Cardiac muscle cell (in vitro differentiated cells and primary cell): ENCODE results near the gene OR7D2. TPM values are rescaled to one million over a fixed set of nuclear protein-coding genes. Genes with fewer than 3 reads are reported as not detected.

ENCODE experiments used
- DNase-seq, 2 donors: peaks; one replicate each; pipeline versions ENCODE4 v3.0.0 to v3.0.0-alpha.2; 2010 to 2017; ENCODE audit warnings: low read depth in 1 of 2, low spot score in 1 of 2
- H3K27ac ChIP-seq: fragments of 200-600 bp; sonication (generic); 2 replicates; pipeline ENCODE4 v1.5.1; 2016
- H3K27me3 ChIP-seq: fragments of 200-600 bp; sonication (generic); 2 replicates; pipeline ENCODE4 v1.6.0; 2016; ENCODE audit warnings: control low read depth
- H3K36me3 ChIP-seq: fragments of 200-600 bp; sonication (generic); 2 replicates; pipeline ENCODE4 v1.5.1; 2016; ENCODE audit warnings: control low read depth
- H3K4me1 ChIP-seq: fragments of 200-600 bp; sonication (generic); 2 replicates; pipeline ENCODE4 v1.8.1; 2017; ENCODE audit warnings: low read depth, mild to moderate bottlenecking, mixed run types
- H3K4me3 ChIP-seq: fragments of 200-600 bp; sonication (generic); 2 replicates; pipeline ENCODE4 v1.5.1; 2016; ENCODE audit warnings: mild to moderate bottlenecking
- H3K9me3 ChIP-seq: fragments of 200-600 bp; sonication (generic); 2 replicates; pipeline ENCODE4 v1.5.1; 2017; ENCODE audit warnings: low read depth, mild to moderate bottlenecking, control low read depth
- CTCF ChIP-seq: IDR thresholded peaks from 2 replicates; pipeline ENCODE4 v1.5.1; 2012; ENCODE audit warnings: low read depth, mild to moderate bottlenecking, low read length
- polyA plus RNA-seq: library from polyadenylated mRNA; unstranded; fragments of >200 nt; fragmentation: Nextera tagmentation; extraction: Ambion mirVana; gene quantifications from 2 replicates; pipeline ENCODE4 v1.2.1, GENCODE V29; 2016
- total RNA-seq: library from RNA; depleted of rRNA; stranded (reverse); fragments of >200 nt; gene quantifications from 2 replicates; pipeline ENCODE4 v1.2.3, GENCODE V29; 2016

OR7D2 gene
- total RNA-seq (0.04 and 0.15 TPM in 2 replicates), polyA plus RNA-seq (1.6 TPM in 1 of 2 replicates, not detected in the other)

- H3K27me3 ChIP-seq = no peaks in the 10 kb centered on the region
- no peaks in the 10 kb centered on the region for H3K4me1 ChIP-seq
- H3K4me3 ChIP-seq = no peak within 1 kb of the TSS
- no peak for DNase-seq
- no peak for TF ChIP-seq CTCF
- no peaks in the 10 kb centered on the region for H3K36me3 ChIP-seq
- no peaks in the 10 kb centered on the region for H3K9me3 ChIP-seq
- no peak within 1 kb of the TSS for H3K27ac ChIP-seq
These were observed at the start of gene OR7D2 for GRCh38 chr19:9178901-9179300. TSS of gene OR7D2 (plus strand) at chr19:9178979. CDS start at chr19:9185782, 6,803 bp downstream.

- TF ChIP-seq CTCF = no peak
- Histone ChIP-seq H3K27ac (no peak overlapping the region), H3K4me3 (no peak overlapping the region), H3K4me1 (no peaks in the 10 kb centered on the region), H3K9me3 (no peaks in the 10 kb centered on the region), H3K36me3 (no peaks in the 10 kb centered on the region), H3K27me3 (no peaks in the 10 kb centered on the region)
- DNase-seq = no peak
These were observed 47.8 kb upstream of the OR7D2 start for GRCh38 chr19:9130965-9131364.

- Histone ChIP-seq H3K4me1 (no peaks in the 10 kb centered on the region), H3K36me3 (no peaks in the 10 kb centered on the region), H3K27me3 (no peaks in the 10 kb centered on the region), H3K9me3 (no peaks in the 10 kb centered on the region), H3K4me3 (no peak overlapping the region), H3K27ac (no peak overlapping the region)
- TF ChIP-seq CTCF = no peak
- DNase-seq = no peak
These were observed 46.4 kb upstream of the OR7D2 start for GRCh38 chr19:9132422-9132821.

- Histone ChIP-seq H3K27me3 (no peaks in the 10 kb centered on the region), H3K9me3 (no peaks in the 10 kb centered on the region), H3K27ac (no peak overlapping the region), H3K4me1 (peaks cover 7% of the 10 kb centered on the region), H3K36me3 (peaks cover 7% of the 10 kb centered on the region), H3K4me3 (peak overlapping the region; percentile 92)
- DNase-seq = no peak
- TF ChIP-seq CTCF = no peak
These were observed 39.1 kb upstream of the OR7D2 start for GRCh38 chr19:9139609-9140158.

GRCh38 chr19:9140159-9140874 lies 38.5 kb upstream of the OR7D2 start, which contains the start of gene ZNF317:
TSS of gene ZNF317 (plus strand) at chr19:9140397. CDS start at chr19:9156017, 15,620 bp downstream.
- Histone ChIP-seq H3K27me3 (no peaks in the 10 kb centered on the region), H3K4me1 (peaks cover 7% of the 10 kb centered on the region), H3K36me3 (peaks cover 7% of the 10 kb centered on the region), H3K9me3 (no peaks in the 10 kb centered on the region), H3K27ac (peak within 1 kb of the TSS; percentile 85), H3K4me3 (peak within 1 kb of the TSS; percentile 92)
- TF ChIP-seq CTCF = no peak
- DNase-seq = peak; percentile 94 to 95
